Measurements from ENCODE around the gene GPN2. TPM values are rescaled to one million over a fixed set of nuclear protein-coding genes. Genes with fewer than 3 reads are reported as not detected.

GPN2 gene
- total RNA-seq, result 10 to 100 TPM in 1 of 2 donors, 1 to 10 TPM in 1; 9.5 to 10.3 TPM
- polyA plus RNA-seq, result 10 to 100 TPM; 10.5 to 12.7 TPM

GRCh38 chr1:26889551-26890466 lies at the start of gene GPN2:
Gene GPN2, minus strand, starts transcription at chr1:26890283. Its CDS starts 187 bp downstream, at chr1:26890096.
- peak within 1 kb of the TSS; percentile 71 to 81 (median 75) for H3K4me3 ChIP-seq (ENCODE audit: low read depth in 1 of 3, low read length in 3 of 3)
- 2% methylated on average over 89 of the region's 89 CpGs for WGBS
- H3K36me3 ChIP-seq (ENCODE audit: control insufficient read depth in 4 of 4, insufficient read depth in 3 of 4, low read depth in 1 of 4, low read length in 3 of 4), result peaks cover 9 to 43% (median 31%) of the 10 kb centered on the region in 4 donors

More at GRCh38 chr1:26889551-26890466, at the start of gene GPN2:
- no peaks in the 10 kb centered on the region for H3K27me3 ChIP-seq (ENCODE audit: control insufficient read depth in 4 of 4, insufficient read depth in 4 of 4, low read length in 3 of 4)
- no peaks in the 10 kb centered on the region for H3K9me3 ChIP-seq (ENCODE audit: control insufficient read depth in 4 of 4, low read length in 3 of 4)
- peak within 1 kb of the TSS; percentile 81 to 82 for H3K27ac ChIP-seq (ENCODE audit: low read depth in 1 of 2, low read length in 2 of 2)
- TF ChIP-seq MAX (IDR thresholded peaks at IDR 0.05), result peak; percentile 64
- peak; percentile 69 for TF ChIP-seq YY1 (IDR thresholded peaks at IDR 0.05)
- TF ChIP-seq RAD21 (IDR thresholded peaks at IDR 0.05), result peak in 1 of 2 donors; percentile 5
- no peak for TF ChIP-seq ATF3 (IDR thresholded peaks at IDR 0.05)
- TF ChIP-seq TAF1 (conservative IDR thresholded peaks at IDR 0.05), result peak; percentile 40
- TF ChIP-seq SP1 (IDR thresholded peaks at IDR 0.05), result no peak
- peak; percentile 78 for TF ChIP-seq REST (IDR thresholded peaks at IDR 0.05)
- TF ChIP-seq ZBTB33 (IDR thresholded peaks at IDR 0.05), result peak; percentile 89
- TF ChIP-seq GABPA (IDR thresholded peaks at IDR 0.05 in 1 of 2, conservative IDR thresholded peaks at IDR 0.05 in 1 of 2), result peak; percentile 76 to 95
- H3K4me1 ChIP-seq (ENCODE audit: control insufficient read depth in 4 of 4, insufficient read depth in 4 of 4, low read length in 3 of 4), result peaks cover 1 to 20% (median 17%) of the 10 kb centered on the region in 4 donors
- peak within 1 kb of the TSS; percentile 73 to 82 for H3K9ac ChIP-seq (ENCODE audit: low read depth in 1 of 2, low read length in 2 of 2)
- peak; percentile 86 for DNase-seq (ENCODE audit: low spot score)
